ENCODE data around the gene CORO2A. TPM values are rescaled to one million over a fixed set of nuclear protein-coding genes. Genes with fewer than 3 reads are reported as not detected.

Gene CORO2A
- polyA plus RNA-seq, 1 experiment = 1.4 TPM

DNA sequence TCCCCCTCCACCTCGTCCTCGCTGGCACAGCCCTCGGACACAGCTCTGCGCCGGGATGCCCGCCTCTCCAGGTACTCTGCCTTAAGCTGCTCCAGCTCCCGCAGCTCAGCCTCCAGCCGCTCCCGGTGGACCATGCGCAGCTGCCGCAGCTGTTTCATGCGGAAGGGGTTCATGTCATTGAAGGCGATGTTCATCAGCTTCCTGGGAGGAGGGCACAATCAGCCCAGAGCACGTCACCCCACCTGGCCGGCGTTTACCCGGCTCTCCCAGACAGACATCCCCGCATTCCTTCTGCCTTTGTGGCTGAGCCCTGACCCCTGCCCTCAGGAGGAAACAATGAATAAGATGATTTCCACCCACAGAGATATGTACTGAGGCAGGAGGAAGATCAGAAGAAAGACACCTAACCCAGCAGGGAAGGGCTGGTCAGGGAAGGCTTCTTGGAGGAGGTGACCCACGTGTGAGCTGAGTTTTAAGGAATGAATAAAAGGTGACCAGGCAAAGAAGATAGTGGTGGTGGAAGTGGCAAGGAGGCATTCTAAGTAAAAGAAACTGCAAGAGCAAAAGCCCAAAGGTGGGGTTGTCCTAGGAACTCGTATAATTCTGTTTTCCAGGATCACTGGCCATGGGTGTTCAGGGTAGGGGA is 7.1 kb upstream of the CORO2A start:
- H3K4me3 ChIP-seq (ENCODE audit: low read depth, low read length) = no peak overlapping the region
- TF ChIP-seq, protein P1, sequence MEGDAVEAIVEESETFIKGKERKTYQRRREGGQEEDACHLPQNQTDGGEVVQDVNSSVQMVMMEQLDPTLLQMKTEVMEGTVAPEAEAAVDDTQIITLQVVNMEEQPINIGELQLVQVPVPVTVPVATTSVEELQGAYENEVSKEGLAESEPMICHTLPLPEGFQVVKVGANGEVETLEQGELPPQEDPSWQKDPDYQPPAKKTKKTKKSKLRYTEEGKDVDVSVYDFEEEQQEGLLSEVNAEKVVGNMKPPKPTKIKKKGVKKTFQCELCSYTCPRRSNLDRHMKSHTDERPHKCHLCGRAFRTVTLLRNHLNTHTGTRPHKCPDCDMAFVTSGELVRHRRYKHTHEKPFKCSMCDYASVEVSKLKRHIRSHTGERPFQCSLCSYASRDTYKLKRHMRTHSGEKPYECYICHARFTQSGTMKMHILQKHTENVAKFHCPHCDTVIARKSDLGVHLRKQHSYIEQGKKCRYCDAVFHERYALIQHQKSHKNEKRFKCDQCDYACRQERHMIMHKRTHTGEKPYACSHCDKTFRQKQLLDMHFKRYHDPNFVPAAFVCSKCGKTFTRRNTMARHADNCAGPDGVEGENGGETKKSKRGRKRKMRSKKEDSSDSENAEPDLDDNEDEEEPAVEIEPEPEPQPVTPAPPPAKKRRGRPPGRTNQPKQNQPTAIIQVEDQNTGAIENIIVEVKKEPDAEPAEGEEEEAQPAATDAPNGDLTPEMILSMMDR (IDR thresholded peaks at IDR 0.05; ENCODE audit: low read depth, low read length) = no peak
- H3K27ac ChIP-seq (ENCODE audit: low read depth, low read length) = peak overlapping the region; percentile 11
- ChIA-PET POLR2A (no interaction called here), CTCF (interaction anchor here (0.7 kb wide), 1 partner anchor 145 kb away, joined by 3 read pairs; no protein-coding TSS in a partner anchor)
- H3K27me3 ChIP-seq (ENCODE audit: control insufficient read depth, insufficient read depth, low read length) = no peaks in the 10 kb centered on the region
- H3K9me3 ChIP-seq (ENCODE audit: control insufficient read depth, insufficient read depth, low read length) = no peaks in the 10 kb centered on the region
- DNase-seq (ENCODE audit: low read depth, low spot score) = no peak

DNA sequence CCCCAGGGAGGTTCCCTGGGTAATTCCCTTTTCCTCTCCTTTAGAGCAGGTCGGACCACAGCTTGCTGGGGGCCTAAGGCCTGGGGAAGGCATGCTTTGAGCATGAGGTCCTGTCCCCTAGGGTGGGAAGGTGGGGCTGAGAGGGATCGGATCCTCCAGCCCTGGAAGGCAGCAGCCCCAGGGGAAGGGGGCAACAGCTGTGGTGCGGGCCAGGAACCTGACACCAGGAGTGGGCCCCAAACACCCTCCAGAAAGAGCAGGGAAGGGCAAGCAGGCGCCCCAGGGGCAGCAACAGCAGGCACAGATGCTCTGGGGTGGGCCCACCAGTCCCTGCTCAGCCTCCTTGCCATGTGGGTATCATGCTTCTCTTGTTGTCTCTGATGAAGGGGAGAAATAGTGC is 3.2 kb upstream of the CORO2A start:
- Histone ChIP-seq H3K27me3 (ENCODE audit: control insufficient read depth, insufficient read depth, low read length) (peaks cover 4% of the 10 kb centered on the region), H3K27ac (ENCODE audit: low read depth, low read length) (no peak overlapping the region), H3K4me3 (ENCODE audit: low read depth, low read length) (no peak overlapping the region), H3K9me3 (ENCODE audit: control insufficient read depth, insufficient read depth, low read length) (no peaks in the 10 kb centered on the region)
- TF ChIP-seq, protein P1 (IDR thresholded peaks at IDR 0.05; ENCODE audit: low read depth, low read length) = no peak
- no peak for DNase-seq (ENCODE audit: low read depth, low spot score)
- ChIA-PET POLR2A (no interaction called here), CTCF (no interaction called here)

DNA sequence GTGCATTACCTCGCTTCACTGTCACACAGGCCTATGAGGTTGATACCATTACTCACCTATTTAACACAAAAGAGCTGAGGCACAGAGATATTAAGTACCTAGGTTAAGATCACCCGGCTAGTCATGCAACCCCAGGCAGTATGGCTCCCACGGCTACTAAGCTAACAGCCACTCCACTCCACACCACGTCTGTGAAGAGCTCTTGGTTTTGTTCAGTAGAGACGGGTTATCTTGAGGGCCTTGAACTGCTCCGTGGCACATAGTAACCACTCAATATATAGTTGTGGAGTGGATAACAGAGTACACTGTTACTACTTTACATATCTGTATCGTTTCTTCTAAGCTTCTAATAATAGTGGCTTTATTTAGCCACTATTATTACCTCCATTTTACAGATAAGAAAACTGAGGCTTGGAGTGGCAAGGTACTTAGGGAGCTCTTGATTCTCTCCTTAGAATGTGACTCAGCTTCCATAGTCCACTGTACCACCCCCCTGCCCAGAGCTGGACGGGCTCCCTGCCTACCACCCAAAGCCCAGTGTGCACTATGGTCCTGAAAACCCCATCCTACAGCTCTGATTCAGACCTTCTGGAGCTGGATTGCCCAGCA is 1.0 kb upstream of the CORO2A start:
- peak overlapping the region; percentile 74 for H3K4me3 ChIP-seq (ENCODE audit: low read depth, low read length)
- no peak for DNase-seq (ENCODE audit: low read depth, low spot score)
- H3K27me3 ChIP-seq (ENCODE audit: control insufficient read depth, insufficient read depth, low read length) = peaks cover 4% of the 10 kb centered on the region
- no peaks in the 10 kb centered on the region for H3K9me3 ChIP-seq (ENCODE audit: control insufficient read depth, insufficient read depth, low read length)
- POLR2A ChIA-PET = no interaction called here
- CTCF ChIA-PET = interaction anchor here (0.6 to 2.0 kb wide), 15 partner anchors 10 to 597 kb away, joined by 3 to 13 read pairs (median 4); partner anchors contain the start of gene TBC1D2
- H3K27ac ChIP-seq (ENCODE audit: low read depth, low read length) = no peak overlapping the region
- TF ChIP-seq, protein P1 (IDR thresholded peaks at IDR 0.05; ENCODE audit: low read depth, low read length) = no peak

DNA sequence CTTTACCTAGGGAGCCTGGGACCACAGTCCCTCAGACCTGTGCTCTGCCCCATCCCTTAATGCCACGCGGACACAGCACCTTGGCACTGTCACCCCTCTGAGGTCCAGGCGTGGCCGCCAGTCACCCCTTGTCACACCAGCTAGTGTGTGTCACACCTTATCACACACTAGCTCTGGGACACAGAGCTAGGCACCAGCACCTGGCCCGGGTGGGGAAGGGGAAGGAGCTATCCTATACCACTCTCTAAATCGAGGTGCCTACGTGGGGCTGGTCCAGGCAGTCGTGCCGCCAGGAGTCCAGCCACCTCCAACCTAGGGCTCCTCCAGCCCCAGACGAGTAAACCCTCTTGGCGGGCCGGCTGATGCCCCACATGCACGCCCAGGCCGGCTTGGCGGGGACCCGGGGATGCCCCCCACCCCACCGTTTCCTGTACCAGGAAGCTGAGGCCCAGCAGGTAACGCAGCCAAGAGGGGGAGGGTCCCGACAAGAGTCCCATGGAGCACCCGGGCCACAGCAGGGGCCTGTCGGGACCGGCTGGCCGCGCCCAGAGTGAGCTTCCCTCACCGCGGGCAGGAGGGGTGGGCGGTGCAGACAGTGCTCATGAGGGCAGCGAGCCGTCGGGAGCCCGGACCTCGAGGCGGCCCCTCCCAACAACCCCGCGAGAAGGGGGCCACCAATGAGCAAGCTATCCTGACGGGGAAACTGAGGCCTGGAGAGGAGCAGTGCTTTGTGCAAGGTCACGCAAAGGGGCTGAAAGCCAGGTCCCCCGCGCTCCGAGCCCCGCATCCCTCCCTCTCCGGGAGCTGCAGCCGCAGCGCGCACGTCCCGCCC is 550 bp downstream of the CORO2A start:
- Histone ChIP-seq H3K9me3 (ENCODE audit: control insufficient read depth, insufficient read depth, low read length) (no peaks in the 10 kb centered on the region), H3K27ac (ENCODE audit: low read depth, low read length) (no peak overlapping the region), H3K4me3 (ENCODE audit: low read depth, low read length) (peak overlapping the region; percentile 59), H3K27me3 (ENCODE audit: control insufficient read depth, insufficient read depth, low read length) (peaks cover 7% of the 10 kb centered on the region)
- ChIA-PET CTCF (interaction anchor here (0.5 to 1.7 kb wide), 4 partner anchors 72 to 268 kb away, joined by 3 to 5 read pairs (median 4); no protein-coding TSS in a partner anchor), POLR2A (interaction anchor here (1.2 kb wide), 1 partner anchor 64 kb away, joined by 3 read pairs; the partner anchor contains the start of gene TBC1D2)
- TF ChIP-seq, protein P1 (IDR thresholded peaks at IDR 0.05; ENCODE audit: low read depth, low read length) = no peak
- no peak for DNase-seq (ENCODE audit: low read depth, low spot score)

Data from AG04450 (cell line).